Endothelial cell (in vitro differentiated cells): Measurements from ENCODE around the gene TRIM50. TPM values are rescaled to one million over a fixed set of nuclear protein-coding genes. Genes with fewer than 3 reads are reported as not detected.
A peak's percentile ranks its signal among the peaks of the same experiment; 100 is the strongest.

Source experiments
- DNase-seq: peaks from one replicate; pipeline ENCODE4 v3.0.0; 2021; ENCODE audit warnings: low spot score
- H3K27ac Mint-ChIP-seq: one replicate; pipeline ENCODE4 v1.8.0; 2021; ENCODE audit warnings: mixed read lengths, inconsistent platforms; ENCODE audit not compliant: unreplicated experiment
- H3K27me3 Mint-ChIP-seq: one replicate; pipeline ENCODE4 v1.8.0; 2021; ENCODE audit warnings: mild to moderate bottlenecking, moderate library complexity, mixed read lengths, inconsistent platforms; ENCODE audit not compliant: unreplicated experiment
- H3K36me3 Mint-ChIP-seq: one replicate; pipeline ENCODE4 v1.8.0; 2021; ENCODE audit warnings: mild to moderate bottlenecking, low read depth, mixed read lengths, inconsistent platforms; ENCODE audit not compliant: unreplicated experiment
- H3K4me1 Mint-ChIP-seq: one replicate; pipeline ENCODE4 v1.8.0; 2021; ENCODE audit warnings: mild to moderate bottlenecking, mixed read lengths, inconsistent platforms; ENCODE audit not compliant: unreplicated experiment
- H3K4me3 Mint-ChIP-seq: one replicate; pipeline ENCODE4 v1.8.0; 2021; ENCODE audit warnings: mild to moderate bottlenecking, mixed read lengths, inconsistent platforms; ENCODE audit not compliant: unreplicated experiment
- H3K9me3 Mint-ChIP-seq: one replicate; pipeline ENCODE4 v1.8.0; 2021; ENCODE audit warnings: mixed read lengths, inconsistent platforms; ENCODE audit not compliant: unreplicated experiment
- CTCF ChIP-seq: fragments of 200-600 bp; sonication (generic); IDR thresholded peaks from one replicate; pipeline ENCODE4 v1.5.0; 2021; ENCODE audit warnings: antibody characterized with exemption; ENCODE audit not compliant: unreplicated experiment
- total RNA-seq: library from RNA; stranded (reverse); fragmentation: NEBNext Ultra II Directional; extraction: Animal tissue kit (Norgen Biotek cat#: 25700); gene quantifications from one replicate; pipeline ENCODE4 v1.2.1, GENCODE V29; 2021; ENCODE audit not compliant: unreplicated experiment

Gene TRIM50
- total RNA-seq, 1 donor from 2014 or later = 0.54 TPM

GRCh38 chr7:73354196-73354595 lies 26.3 kb upstream of the TRIM50 start:
- DNase-seq = no peak
- Mint-ChIP-seq H3K4me3 (no peak overlapping the region), H3K36me3 (peaks cover 4% of the 10 kb centered on the region), H3K9me3 (peaks cover 7% of the 10 kb centered on the region), H3K4me1 (peaks cover 31% of the 10 kb centered on the region), H3K27me3 (peaks cover 7% of the 10 kb centered on the region), H3K27ac (no peak overlapping the region)
- no peak for TF ChIP-seq CTCF

- Mint-ChIP-seq H3K4me1 (peaks cover 33% of the 10 kb centered on the region), H3K36me3 (peaks cover 4% of the 10 kb centered on the region), H3K4me3 (no peak overlapping the region), H3K9me3 (peaks cover 7% of the 10 kb centered on the region), H3K27ac (peak overlapping the region; percentile 65), H3K27me3 (peaks cover 7% of the 10 kb centered on the region)
- DNase-seq = no peak
- TF ChIP-seq CTCF = no peak
These were observed 25.4 kb upstream of the TRIM50 start for GRCh38 chr7:73353243-73353642.

DNA sequence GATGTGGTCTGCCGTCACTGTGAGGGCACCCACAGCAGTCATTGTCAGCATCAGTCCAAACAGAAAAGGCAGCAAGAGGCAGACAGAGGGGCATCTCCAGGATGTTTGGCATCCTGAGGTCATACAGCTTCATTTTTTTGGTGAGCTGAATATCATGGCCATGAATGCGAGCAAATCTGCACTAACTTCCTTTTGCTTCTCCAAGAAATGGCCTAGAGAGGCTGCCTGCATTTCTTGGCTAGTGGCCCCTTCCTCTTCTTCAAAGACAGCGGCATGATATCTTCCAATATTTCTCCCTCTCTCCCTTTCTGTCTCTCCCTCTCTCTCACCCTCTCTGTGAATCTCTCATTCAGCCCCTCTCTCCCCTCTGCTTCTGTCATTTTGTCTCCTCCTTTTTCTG lies 24.9 kb upstream of the TRIM50 start:
- Mint-ChIP-seq H3K9me3 (peaks cover 7% of the 10 kb centered on the region), H3K36me3 (peaks cover 4% of the 10 kb centered on the region), H3K27ac (peak overlapping the region; percentile 65), H3K27me3 (peaks cover 7% of the 10 kb centered on the region), H3K4me1 (peaks cover 36% of the 10 kb centered on the region), H3K4me3 (no peak overlapping the region)
- DNase-seq = no peak
- TF ChIP-seq CTCF = no peak

DNA sequence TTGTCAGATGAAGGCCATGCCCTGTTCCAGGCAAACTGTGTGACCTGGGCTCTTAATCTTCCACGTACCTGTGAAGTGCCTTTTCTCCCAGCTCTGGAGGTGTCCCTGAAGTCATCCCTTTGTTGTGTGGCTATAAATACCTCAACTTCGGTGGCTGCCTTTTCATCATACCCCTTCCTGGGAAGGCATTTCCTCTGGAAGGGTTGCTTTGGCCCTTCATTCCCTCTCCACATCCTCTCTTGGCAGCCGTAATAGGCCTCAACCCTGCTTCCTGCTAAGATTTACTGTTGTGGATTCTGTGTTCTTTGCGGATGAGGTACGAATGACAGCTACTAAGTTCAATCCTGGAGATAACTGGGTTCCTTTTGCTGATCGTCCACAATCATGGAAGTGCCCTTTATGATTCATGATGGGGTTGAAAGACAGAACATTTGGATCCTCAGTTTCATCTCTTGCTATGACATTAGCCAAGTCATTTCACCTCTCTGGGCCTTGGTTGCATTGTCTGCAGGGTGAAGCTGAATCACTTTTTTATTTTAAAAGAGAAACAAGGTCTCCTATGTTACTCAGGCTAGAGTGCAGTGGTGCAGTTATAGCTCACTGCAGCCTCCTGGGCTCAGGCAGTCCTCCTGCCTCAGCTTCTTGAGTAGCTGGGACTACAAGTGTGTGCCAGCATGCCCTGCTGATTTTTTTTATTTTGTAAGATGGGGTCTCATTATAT lies 23.7 kb upstream of the TRIM50 start:
- no peak for TF ChIP-seq CTCF
- Mint-ChIP-seq H3K4me3 (no peak overlapping the region), H3K9me3 (peaks cover 7% of the 10 kb centered on the region), H3K36me3 (peaks cover 4% of the 10 kb centered on the region), H3K27ac (peak overlapping the region; percentile 90), H3K4me1 (peaks cover 36% of the 10 kb centered on the region), H3K27me3 (peaks cover 7% of the 10 kb centered on the region)
- no peak for DNase-seq

GRCh38 chr7:73350306-73351068 lies 22.6 kb upstream of the TRIM50 start:
- peaks cover 7% of the 10 kb centered on the region for H3K9me3 Mint-ChIP-seq
- H3K4me1 Mint-ChIP-seq = peaks cover 36% of the 10 kb centered on the region
- H3K27ac Mint-ChIP-seq = no peak overlapping the region
- H3K4me3 Mint-ChIP-seq = no peak overlapping the region
- no peak for DNase-seq
- H3K27me3 Mint-ChIP-seq = peaks cover 7% of the 10 kb centered on the region
- TF ChIP-seq CTCF = no peak
- peaks cover 4% of the 10 kb centered on the region for H3K36me3 Mint-ChIP-seq
